ENCODE measurements around the gene PRC1. TPM values are rescaled to one million over a fixed set of nuclear protein-coding genes. Genes with fewer than 3 reads are reported as not detected.
"Not testable (repeated sequence)": the region's sequence is repeated elsewhere in the genome, so short reads cannot be mapped to it uniquely, and the experiment has no call there.

PRC1 gene
- total and polyA plus RNA-seq, 8 donors: 3.9 to 12.7 (median 5.0) TPM

DNA sequence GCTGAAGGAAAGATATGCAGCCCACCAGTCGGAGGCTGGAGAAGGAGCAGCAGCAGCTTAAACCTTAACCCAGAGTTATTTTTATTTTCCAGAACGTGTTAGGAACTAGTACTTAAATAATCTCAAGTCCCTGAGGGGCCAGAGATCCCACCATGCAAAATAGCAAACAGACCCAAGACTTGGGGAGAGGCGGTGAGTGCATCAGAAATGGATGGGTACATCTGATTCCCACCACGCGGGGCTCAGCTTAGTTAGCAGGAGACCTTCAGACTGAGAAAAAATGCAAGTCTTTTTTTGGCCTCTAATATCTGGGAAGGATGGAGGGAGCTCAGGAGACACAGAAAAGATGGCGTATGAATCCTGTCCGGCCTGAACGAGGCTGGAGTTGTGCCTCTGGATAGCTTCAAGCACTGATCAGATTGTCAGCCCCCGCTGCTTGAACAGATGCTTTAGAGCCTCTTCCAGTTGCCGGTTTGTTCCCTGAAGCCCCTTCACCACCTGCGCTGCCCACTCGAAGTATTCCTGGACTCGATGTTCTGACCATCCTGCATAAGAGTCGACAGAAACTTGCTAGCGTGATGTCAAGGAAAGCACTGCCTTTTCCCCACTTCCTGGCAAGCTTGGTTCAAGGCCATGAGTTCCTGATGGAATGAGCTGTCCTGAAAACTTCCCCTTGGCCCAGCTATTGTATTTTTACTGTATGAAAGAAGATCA, 63.3 kb downstream of the PRC1 start:
- no peak for TF ChIP-seq CTCF (IDR thresholded peaks at IDR 0.05)
- Histone ChIP-seq H3K27ac (peak overlapping the region; percentile 91 to 96 (median 92)), H3K27me3 (no peaks in the 10 kb centered on the region), H3K36me3 (no peaks in the 10 kb centered on the region), H3K9me3 (no peaks in the 10 kb centered on the region), H3K4me1 (peaks cover 0 to 25% (median 14%) of the 10 kb centered on the region in 3 donors), H3K4me3 (peak overlapping the region in 3 of 4 donors; percentile 38 to 84 (median 76))
- 44 to 53% methylated on average over 15 of the region's 15 CpGs for WGBS, 2 donors
- ATAC-seq: no peak
- no peak for FAIRE-seq
- intact Hi-C loops (cut with DNase I): no loop called here
- peak in 1 of 6 donors; percentile 35 for DNase-seq

DNA sequence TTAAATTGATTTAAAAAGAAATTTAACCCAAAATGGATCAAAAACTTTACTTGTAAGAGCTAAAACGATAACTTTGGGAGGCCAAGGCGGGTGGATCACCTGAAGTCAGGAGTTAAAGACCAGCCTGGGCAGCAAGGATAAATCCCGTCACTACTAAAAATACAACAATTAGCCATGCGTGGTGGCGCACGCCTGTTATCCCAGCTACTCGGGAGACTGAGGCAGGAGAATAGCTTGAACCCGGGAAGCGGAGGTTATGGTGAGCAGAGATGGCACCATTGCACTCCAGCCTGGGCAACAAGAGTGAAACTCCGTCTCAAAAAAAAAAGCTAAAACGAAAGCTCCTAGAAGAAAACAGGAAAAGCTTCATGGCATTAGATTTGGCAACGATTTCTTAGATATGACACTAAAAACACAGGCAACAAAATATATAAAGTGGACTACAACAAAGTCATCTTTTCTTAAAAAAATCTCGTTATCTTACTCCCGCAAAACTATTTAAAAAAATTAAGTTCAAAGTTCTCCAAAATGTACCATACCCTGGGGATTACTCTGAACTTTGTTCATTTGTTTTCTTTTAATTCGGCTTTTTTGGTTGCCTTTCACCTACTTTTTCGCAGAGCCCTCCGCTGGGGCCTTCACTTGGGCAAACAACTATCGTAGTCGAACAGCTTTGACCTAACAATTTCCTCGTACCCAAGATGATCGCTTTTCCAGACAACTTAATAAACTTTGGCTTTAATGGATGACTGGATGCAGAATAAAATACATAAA, 64.9 kb downstream of the PRC1 start:
- H3K9me3 ChIP-seq: no peaks in the 10 kb centered on the region
- H3K36me3 ChIP-seq: no peaks in the 10 kb centered on the region
- 46 to 51% methylated on average over 21 of the region's 21 CpGs for WGBS, 2 donors
- peak overlapping the region; percentile 38 to 84 (median 54) for H3K4me3 ChIP-seq
- intact Hi-C loops (cut with DNase I): no loop called here
- peak overlapping the region; percentile 71 to 96 (median 84) for H3K27ac ChIP-seq
- H3K4me1 ChIP-seq: peaks cover 0 to 21% (median 11%) of the 10 kb centered on the region in 3 donors
- no peaks in the 10 kb centered on the region for H3K27me3 ChIP-seq
- no peak for ATAC-seq
- FAIRE-seq: no peak
- peak in 1 of 6 donors; percentile 15 for DNase-seq
- no peak for TF ChIP-seq CTCF (IDR thresholded peaks at IDR 0.05)

- H3K4me3 ChIP-seq; ATAC-seq; DNase-seq; intact Hi-C loops (cut with DNase I); H3K9me3 ChIP-seq; H3K27ac ChIP-seq; H3K36me3 ChIP-seq; H3K27me3 ChIP-seq; FAIRE-seq: not testable (repeated sequence)
- peaks cover 0 to 21% (median 10%) of the 10 kb centered on the region in 3 donors for H3K4me1 ChIP-seq
- WGBS, 2 donors: 95 to 96% methylated on average over 7 of the region's 7 CpGs
Measured at GRCh38 chr15:90928106-90928505, 66.2 kb downstream of the PRC1 start.

- DNase-seq: peak in 1 of 6 donors; percentile 1
Measured at GRCh38 chr15:90926766-90927165, 67.6 kb downstream of the PRC1 start.

GRCh38 chr15:90924375-90924774, 70.0 kb downstream of the PRC1 start:
- no peak for ATAC-seq
- Histone ChIP-seq H3K27ac (no peak overlapping the region), H3K4me1 (peaks cover 0 to 9% (median 0%) of the 10 kb centered on the region in 3 donors), H3K36me3 (peaks cover 0 to 20% (median 9%) of the 10 kb centered on the region in 3 donors), H3K4me3 (no peak overlapping the region), H3K9me3 (no peaks in the 10 kb centered on the region), H3K27me3 (no peaks in the 10 kb centered on the region)
- DNase-seq: no peak
- TF ChIP-seq CTCF (IDR thresholded peaks at IDR 0.05): no peak
- WGBS, 2 donors: 84 to 91% methylated on average over 5 of the region's 5 CpGs
- no peak for FAIRE-seq
- intact Hi-C loops (cut with DNase I): no loop called here

More at GRCh38 chr15:90926766-90927165, 67.6 kb downstream of the PRC1 start:
- intact Hi-C loops (cut with DNase I); ATAC-seq; H3K27ac ChIP-seq; FAIRE-seq; H3K4me3 ChIP-seq; H3K9me3 ChIP-seq; H3K27me3 ChIP-seq; H3K36me3 ChIP-seq: not testable (repeated sequence)
- peaks cover 0 to 21% (median 10%) of the 10 kb centered on the region in 3 donors for H3K4me1 ChIP-seq
- WGBS, 2 donors: 87 to 92% methylated on average over 10 of the region's 10 CpGs

DNA sequence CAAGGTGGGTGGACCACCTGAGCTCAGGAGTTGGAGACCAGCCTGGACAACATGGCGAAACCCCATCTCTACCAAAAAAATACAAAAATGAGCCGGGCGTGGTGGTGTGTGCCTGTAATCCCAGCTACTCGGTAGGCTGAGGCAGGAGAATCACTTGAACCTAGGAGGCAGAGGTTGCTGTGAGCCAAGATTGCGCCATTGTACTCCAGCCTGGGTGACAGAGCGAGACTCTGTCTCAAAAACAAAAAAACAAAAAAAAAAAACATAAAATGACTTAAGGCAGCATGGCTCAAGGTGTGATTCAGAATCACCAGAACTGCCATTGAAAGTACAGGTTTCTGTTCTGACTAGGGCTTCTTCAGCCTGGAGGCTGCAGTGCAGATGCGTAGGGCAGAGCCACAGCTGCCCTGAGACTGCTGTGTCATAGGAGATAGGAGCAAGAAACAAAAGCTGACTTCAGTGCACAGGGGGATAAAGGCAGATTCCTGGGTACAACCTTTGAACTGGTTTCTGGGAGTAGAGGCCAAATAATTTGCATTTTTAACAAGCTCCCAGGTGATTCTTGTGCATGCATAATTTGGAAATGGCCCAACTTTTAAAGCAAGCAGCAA, 71.5 kb downstream of the PRC1 start:
- intact Hi-C loops (cut with DNase I); H3K27me3 ChIP-seq; H3K9me3 ChIP-seq; H3K27ac ChIP-seq; FAIRE-seq; H3K4me3 ChIP-seq; H3K4me1 ChIP-seq: not testable (repeated sequence)
- DNase-seq (peak in 1 of 6 donors; percentile 4), ATAC-seq (peak in 1 of 4 donors; percentile 21)
- 91 to 97% methylated on average over 7 of the region's 7 CpGs for WGBS, 2 donors
- peaks cover 0 to 36% (median 22%) of the 10 kb centered on the region in 3 donors for H3K36me3 ChIP-seq
